ENCODE measurements around the gene AGAP1.

AGAP1 gene

GRCh38 chr2:235834781-235835180 is 340.9 kb downstream of the AGAP1 start:
- no peak for DNase-seq

- no peak for DNase-seq
These were observed 342.0 kb downstream of the AGAP1 start for GRCh38 chr2:235835810-235836209.

- DNase-seq = no peak
These were observed 342.7 kb downstream of the AGAP1 start for GRCh38 chr2:235836491-235836911.

- DNase-seq = no peak
These were observed 345.4 kb downstream of the AGAP1 start for GRCh38 chr2:235839226-235839625.

GRCh38 chr2:235839974-235840373 is 346.1 kb downstream of the AGAP1 start:
- DNase-seq = no peak

- no peak for DNase-seq
These were observed 348.0 kb downstream of the AGAP1 start for GRCh38 chr2:235841863-235842262.

GRCh38 chr2:235842941-235843340 is 349.1 kb downstream of the AGAP1 start:
- no peak for DNase-seq

- no peak for DNase-seq
These were observed 349.9 kb downstream of the AGAP1 start for GRCh38 chr2:235843591-235844395.

GRCh38 chr2:235844561-235844960 is 350.7 kb downstream of the AGAP1 start:
- no peak for DNase-seq

- DNase-seq = no peak
These were observed 351.4 kb downstream of the AGAP1 start for GRCh38 chr2:235845245-235845644.

GRCh38 chr2:235847576-235847975 is 353.7 kb downstream of the AGAP1 start:
- no peak for DNase-seq

GRCh38 chr2:235848055-235848454 is 354.2 kb downstream of the AGAP1 start:
- DNase-seq = no peak

- DNase-seq = no peak
These were observed 355.1 kb downstream of the AGAP1 start for GRCh38 chr2:235848946-235849345.

- DNase-seq = no peak
These were observed 355.6 kb downstream of the AGAP1 start for GRCh38 chr2:235849489-235849888.

- no peak for DNase-seq
These were observed 356.4 kb downstream of the AGAP1 start for GRCh38 chr2:235850289-235850688.

GRCh38 chr2:235850771-235851551 is 357.1 kb downstream of the AGAP1 start:
- no peak for DNase-seq

- DNase-seq = no peak
These were observed 358.1 kb downstream of the AGAP1 start for GRCh38 chr2:235851828-235852525.

GRCh38 chr2:235852526-235852920 is 358.7 kb downstream of the AGAP1 start:
- DNase-seq = no peak

- no peak for DNase-seq
These were observed 360.4 kb downstream of the AGAP1 start for GRCh38 chr2:235854276-235854675.

GRCh38 chr2:235855011-235855410 is 361.2 kb downstream of the AGAP1 start:
- DNase-seq = no peak

GRCh38 chr2:235856151-235856854 is 362.5 kb downstream of the AGAP1 start:
- DNase-seq = no peak

- no peak for DNase-seq
These were observed 363.8 kb downstream of the AGAP1 start for GRCh38 chr2:235857598-235857997.

GRCh38 chr2:235858881-235859280 is 365.0 kb downstream of the AGAP1 start:
- DNase-seq = no peak

All from Kasumi-1 (cell line).